Measurements from ENCODE around the gene EPN1. TPM values are rescaled to one million over a fixed set of nuclear protein-coding genes. Genes with fewer than 3 reads are reported as not detected.

The EPN1 gene
- total and polyA plus RNA-seq, 2 of the 13 experiments (the other 11 are each of a cell fraction or from before 2014, with no cell fraction given) = 28.9 to 31.7 TPM

DNA sequence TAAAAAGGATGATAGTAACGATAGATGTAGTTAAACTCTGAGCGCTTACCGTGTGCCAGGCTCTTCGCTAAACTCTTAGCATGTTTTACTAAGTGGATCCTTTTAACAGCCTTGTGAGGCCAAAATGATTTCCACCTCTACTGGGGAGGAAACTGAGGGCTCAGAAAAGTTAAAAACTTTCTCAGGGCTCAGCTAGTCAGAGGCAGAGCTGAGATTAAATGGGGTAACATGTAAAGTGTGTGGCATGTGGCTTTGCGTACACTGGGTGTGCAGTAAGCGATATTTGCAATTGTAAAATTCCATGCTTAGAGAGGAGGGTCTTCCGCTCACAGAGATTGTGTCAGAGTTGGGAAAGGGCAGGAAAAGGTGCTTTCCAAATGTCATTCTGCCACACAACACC, 18.5 kb upstream of the EPN1 start:
- Histone ChIP-seq H3K9me3 (ENCODE audit: low read length) (no peaks in the 10 kb centered on the region), H4K20me1 (ENCODE audit: insufficient read depth, low read length) (peaks cover 45% of the 10 kb centered on the region), H2AFZ (ENCODE audit: low read length) (no peak overlapping the region), H3K4me2 (ENCODE audit: low read depth, low read length) (peak overlapping the region; percentile 89), H3K27ac (ENCODE audit: extremely low read length, insufficient read depth, low read length) (peak overlapping the region; percentile 99), H3K4me1 (ENCODE audit: insufficient read depth, low read length) (peaks cover 24% of the 10 kb centered on the region), H3K9ac (ENCODE audit: insufficient read depth, low read depth, low read length) (peak overlapping the region; percentile 100), H3K36me3 (replicated peaks in 1 of 2; ENCODE audit: control insufficient read depth in 1 of 2, insufficient read depth in 2 of 2, low read length in 2 of 2) (peaks cover 12 to 26% of the 10 kb centered on the region in 2 experiments), H3K4me3 (replicated peaks in 1 of 3; ENCODE audit: insufficient read depth in 1 of 3, low read depth in 2 of 3, low read length in 3 of 3) (peak overlapping the region; percentile 78 to 97 (median 85)), H3K27me3 (ENCODE audit: control insufficient read depth in 1 of 2, insufficient read depth in 2 of 2, low read length in 2 of 2) (no peaks in the 10 kb centered on the region; a peak in 1 of 5 replicates), H3K79me2 (ENCODE audit: insufficient read depth, low read length) (peaks cover 52% of the 10 kb centered on the region)
- TF ChIP-seq ZC3H13 (CRISPR knock-in tag; IDR thresholded peaks at IDR 0.05) (no peak), RORA (CRISPR knock-in tag; IDR thresholded peaks at IDR 0.05) (no peak), MED1 (CRISPR knock-in tag; IDR thresholded peaks at IDR 0.05) (0 out of 2 replicates have a peak, but pooled peaks have one; percentile 31), ZNF3 (CRISPR knock-in tag; IDR thresholded peaks at IDR 0.05) (no peak), POLR2G (IDR thresholded peaks at IDR 0.05; ENCODE audit: low read depth, low read length) (peak; percentile 22; the same call in 1 of the 2 replicates)
- TF ChIP-seq, protein P1, sequence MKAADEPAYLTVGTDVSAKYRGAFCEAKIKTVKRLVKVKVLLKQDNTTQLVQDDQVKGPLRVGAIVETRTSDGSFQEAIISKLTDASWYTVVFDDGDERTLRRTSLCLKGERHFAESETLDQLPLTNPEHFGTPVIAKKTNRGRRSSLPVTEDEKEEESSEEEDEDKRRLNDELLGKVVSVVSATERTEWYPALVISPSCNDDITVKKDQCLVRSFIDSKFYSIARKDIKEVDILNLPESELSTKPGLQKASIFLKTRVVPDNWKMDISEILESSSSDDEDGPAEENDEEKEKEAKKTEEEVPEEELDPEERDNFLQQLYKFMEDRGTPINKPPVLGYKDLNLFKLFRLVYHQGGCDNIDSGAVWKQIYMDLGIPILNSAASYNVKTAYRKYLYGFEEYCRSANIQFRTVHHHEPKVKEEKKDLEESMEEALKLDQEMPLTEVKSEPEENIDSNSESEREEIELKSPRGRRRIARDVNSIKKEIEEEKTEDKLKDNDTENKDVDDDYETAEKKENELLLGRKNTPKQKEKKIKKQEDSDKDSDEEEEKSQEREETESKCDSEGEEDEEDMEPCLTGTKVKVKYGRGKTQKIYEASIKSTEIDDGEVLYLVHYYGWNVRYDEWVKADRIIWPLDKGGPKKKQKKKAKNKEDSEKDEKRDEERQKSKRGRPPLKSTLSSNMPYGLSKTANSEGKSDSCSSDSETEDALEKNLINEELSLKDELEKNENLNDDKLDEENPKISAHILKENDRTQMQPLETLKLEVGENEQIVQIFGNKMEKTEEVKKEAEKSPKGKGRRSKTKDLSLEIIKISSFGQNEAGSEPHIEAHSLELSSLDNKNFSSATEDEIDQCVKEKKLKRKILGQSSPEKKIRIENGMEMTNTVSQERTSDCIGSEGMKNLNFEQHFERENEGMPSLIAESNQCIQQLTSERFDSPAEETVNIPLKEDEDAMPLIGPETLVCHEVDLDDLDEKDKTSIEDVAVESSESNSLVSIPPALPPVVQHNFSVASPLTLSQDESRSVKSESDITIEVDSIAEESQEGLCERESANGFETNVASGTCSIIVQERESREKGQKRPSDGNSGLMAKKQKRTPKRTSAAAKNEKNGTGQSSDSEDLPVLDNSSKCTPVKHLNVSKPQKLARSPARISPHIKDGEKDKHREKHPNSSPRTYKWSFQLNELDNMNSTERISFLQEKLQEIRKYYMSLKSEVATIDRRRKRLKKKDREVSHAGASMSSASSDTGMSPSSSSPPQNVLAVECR (CRISPR knock-in tag; IDR thresholded peaks at IDR 0.05; ENCODE audit: borderline replicate concordance) = peak; percentile 18; the same call in 1 of the 2 replicates
- intact Hi-C loops (cut with micrococcal nuclease; ENCODE audit: unreplicated experiment) (no loop called here), in situ Hi-C loops (cut with HindIII; ENCODE audit: extremely low pct_ligation_motif_present, low pct_unique_long_range_greater_than_20kb) (no loop called here)
- no peak for DNase-seq (ENCODE audit: low spot score)
- no peak for ATAC-seq
- 33% methylated on average over 7 of the region's 7 CpGs for WGBS (ENCODE audit: low lambda C conversion rate)
- ChIA-PET CTCF (ENCODE audit: low intra/inter-chr PET ratio, low total read pairs) (no interaction called here), POLR2A (interaction anchor here (1.8 to 2.1 kb wide), 2 partner anchors 9 to 15 kb away, joined by 5 to 9 read pairs; partner anchors contain the start of gene CCDC106)
- FAIRE-seq = no peak
- no TSS peak for BruUV-seq (replicated peaks)
